Measurements from ENCODE around the gene MPPED2.

DNA sequence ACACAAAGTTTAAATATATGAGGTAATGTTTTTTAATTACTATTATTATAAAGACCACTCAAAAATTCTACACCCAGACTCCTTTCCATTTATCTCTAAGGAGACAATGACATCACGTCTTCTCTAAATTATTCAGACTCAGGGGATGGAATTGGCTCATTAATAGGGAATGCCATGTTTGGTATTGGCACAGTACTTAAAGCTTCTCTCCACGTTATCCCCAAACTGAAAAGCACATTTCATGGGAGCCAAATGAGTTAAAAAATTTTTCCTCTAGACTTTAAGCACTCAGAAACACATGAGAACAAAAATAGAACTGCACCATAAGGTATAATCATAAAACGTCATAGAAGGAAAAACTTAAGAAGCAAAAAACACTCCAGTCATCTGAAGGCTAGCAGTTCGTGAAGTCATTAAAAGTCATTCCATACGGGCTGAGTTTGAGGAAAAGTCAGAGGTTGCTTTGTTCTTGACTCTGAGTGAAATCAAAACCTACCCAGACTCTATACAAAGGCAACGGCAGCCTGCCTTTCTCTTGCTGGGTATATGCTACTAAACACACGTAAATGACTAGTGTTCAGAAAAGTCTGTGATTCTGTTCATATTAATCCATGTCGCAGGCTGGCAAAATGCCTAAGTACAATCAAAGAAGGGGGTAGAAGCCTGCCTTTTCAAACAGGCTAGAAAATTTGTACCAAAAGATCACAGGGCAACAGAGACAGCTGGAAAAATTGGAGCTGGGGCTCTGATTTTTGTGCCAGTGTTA is 8.7 kb upstream of the MPPED2 start:
- no peak for TF ChIP-seq MAX (CRISPR knock-in tag; IDR thresholded peaks at IDR 0.05)
- no peak for TF ChIP-seq NR2C2 (CRISPR knock-in tag; IDR thresholded peaks at IDR 0.05)
- TF ChIP-seq, protein P1, sequence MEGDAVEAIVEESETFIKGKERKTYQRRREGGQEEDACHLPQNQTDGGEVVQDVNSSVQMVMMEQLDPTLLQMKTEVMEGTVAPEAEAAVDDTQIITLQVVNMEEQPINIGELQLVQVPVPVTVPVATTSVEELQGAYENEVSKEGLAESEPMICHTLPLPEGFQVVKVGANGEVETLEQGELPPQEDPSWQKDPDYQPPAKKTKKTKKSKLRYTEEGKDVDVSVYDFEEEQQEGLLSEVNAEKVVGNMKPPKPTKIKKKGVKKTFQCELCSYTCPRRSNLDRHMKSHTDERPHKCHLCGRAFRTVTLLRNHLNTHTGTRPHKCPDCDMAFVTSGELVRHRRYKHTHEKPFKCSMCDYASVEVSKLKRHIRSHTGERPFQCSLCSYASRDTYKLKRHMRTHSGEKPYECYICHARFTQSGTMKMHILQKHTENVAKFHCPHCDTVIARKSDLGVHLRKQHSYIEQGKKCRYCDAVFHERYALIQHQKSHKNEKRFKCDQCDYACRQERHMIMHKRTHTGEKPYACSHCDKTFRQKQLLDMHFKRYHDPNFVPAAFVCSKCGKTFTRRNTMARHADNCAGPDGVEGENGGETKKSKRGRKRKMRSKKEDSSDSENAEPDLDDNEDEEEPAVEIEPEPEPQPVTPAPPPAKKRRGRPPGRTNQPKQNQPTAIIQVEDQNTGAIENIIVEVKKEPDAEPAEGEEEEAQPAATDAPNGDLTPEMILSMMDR (IDR thresholded peaks at IDR 0.05): no peak
- no peak for TF ChIP-seq ETV6 (CRISPR knock-in tag; IDR thresholded peaks at IDR 0.05)
- TF ChIP-seq ZMAT4 (CRISPR knock-in tag; IDR thresholded peaks at IDR 0.05): no peak
